Activated T-cell treated with anti-CD3 and anti-CD28 coated beads, Interleukin-2, amount 50 U/mL, for 1 hour (primary cell): ENCODE measurements around the gene PCBP4.
"Not testable (repeated sequence)": the region's sequence is repeated elsewhere in the genome, so short reads cannot be mapped to it uniquely, and the experiment has no call there.

Source experiments
- DNase-seq: peaks from one replicate; pipeline ENCODE4 v3.0.0-alpha.2; 2020

Gene PCBP4

GRCh38 chr3:51937611-51938450, 29.4 kb downstream of the PCBP4 start:
- no peak for DNase-seq

- no peak for DNase-seq
Measured at GRCh38 chr3:51937014-51937413, 30.2 kb downstream of the PCBP4 start.

- no peak for DNase-seq
Measured at GRCh38 chr3:51935886-51936755, 31.1 kb downstream of the PCBP4 start.

- no peak for DNase-seq
Measured at GRCh38 chr3:51934991-51935885, 32.0 kb downstream of the PCBP4 start.

GRCh38 chr3:51934139-51934850, 33.0 kb downstream of the PCBP4 start:
- DNase-seq: no peak

- no peak for DNase-seq
Measured at GRCh38 chr3:51933471-51934138, 33.6 kb downstream of the PCBP4 start.

GRCh38 chr3:51932471-51933370, 34.5 kb downstream of the PCBP4 start:
- no peak for DNase-seq

GRCh38 chr3:51931756-51932155, 35.5 kb downstream of the PCBP4 start:
- no peak for DNase-seq

GRCh38 chr3:51930439-51930838, 36.8 kb downstream of the PCBP4 start:
- no peak for DNase-seq

GRCh38 chr3:51929420-51930003, 37.7 kb downstream of the PCBP4 start:
- DNase-seq: no peak

GRCh38 chr3:51928981-51929380, 38.3 kb downstream of the PCBP4 start:
- not testable (repeated sequence) for DNase-seq

- DNase-seq: no peak
Measured at GRCh38 chr3:51928438-51928837, 38.8 kb downstream of the PCBP4 start.

GRCh38 chr3:51927061-51927977, 39.9 kb downstream of the PCBP4 start:
- DNase-seq: no peak

GRCh38 chr3:51921081-51921578, 46.1 kb downstream of the PCBP4 start:
- DNase-seq: no peak

GRCh38 chr3:51916418-51916817, 50.8 kb downstream of the PCBP4 start:
- no peak for DNase-seq

GRCh38 chr3:51908026-51908425, 59.2 kb downstream of the PCBP4 start:
- DNase-seq: no peak
